Dermis microvascular lymphatic vessel endothelial cell (primary cell): ENCODE data around the gene FAM221B. TPM values are rescaled to one million over a fixed set of nuclear protein-coding genes. Genes with fewer than 3 reads are reported as not detected.

ENCODE experiments used
- DNase-seq, 2 donors: peaks; one replicate each; pipeline versions ENCODE4 v3.0.0 to v3.0.0-alpha.2; 2010; ENCODE audit warnings: low read depth in 2 of 2
- total RNA-seq: library from RNA; depleted of rRNA; stranded (reverse); fragments of >200 nt; gene quantifications from 2 replicates; pipeline ENCODE4 v1.2.1, GENCODE V29; 2014

FAM221B gene, protein sequence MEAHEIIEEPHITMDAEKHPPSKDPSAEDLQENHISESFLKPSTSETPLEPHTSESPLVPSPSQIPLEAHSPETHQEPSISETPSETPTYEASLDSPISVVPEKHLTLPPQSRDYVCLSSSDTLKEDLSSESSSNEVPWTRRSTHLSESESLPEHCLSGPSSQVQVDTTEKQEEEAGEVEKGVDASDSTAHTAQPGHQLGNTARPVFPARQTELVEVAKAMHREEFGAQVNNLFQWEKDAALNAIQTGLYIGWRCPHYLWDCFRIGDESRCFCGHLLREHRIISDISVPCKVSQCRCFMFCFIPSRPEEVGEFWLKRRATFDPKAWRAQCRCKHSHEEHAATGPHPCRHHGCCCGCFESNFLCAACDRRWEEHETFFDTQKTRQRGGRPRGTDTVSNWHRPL
- not detected in 2 replicates for total RNA-seq

DNA sequence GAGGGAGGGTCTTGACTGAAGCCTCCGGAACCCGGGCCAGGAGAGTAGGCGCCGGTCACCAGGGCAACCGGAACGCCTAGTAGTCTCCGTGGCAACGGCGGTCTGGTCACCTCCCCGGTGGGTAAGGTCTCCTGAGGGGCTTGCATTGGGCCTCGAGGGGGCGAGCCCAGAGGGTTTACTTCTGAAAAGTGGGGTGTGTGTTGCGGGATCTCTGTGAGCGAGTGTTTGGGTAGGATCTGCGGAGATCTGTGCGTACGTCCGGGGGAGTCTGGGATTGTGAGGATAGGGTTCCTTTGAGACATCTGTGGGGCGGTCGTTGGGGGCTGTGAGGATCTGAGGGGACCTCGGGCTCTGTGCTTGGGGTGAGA is at the start of gene FAM221B:
Gene FAM221B, minus strand, starts transcription at position 17 of the 368 bp plus-strand sequence. CDS start 2,571 bp downstream, outside the sequence.
- DNase-seq, result no peak

DNA sequence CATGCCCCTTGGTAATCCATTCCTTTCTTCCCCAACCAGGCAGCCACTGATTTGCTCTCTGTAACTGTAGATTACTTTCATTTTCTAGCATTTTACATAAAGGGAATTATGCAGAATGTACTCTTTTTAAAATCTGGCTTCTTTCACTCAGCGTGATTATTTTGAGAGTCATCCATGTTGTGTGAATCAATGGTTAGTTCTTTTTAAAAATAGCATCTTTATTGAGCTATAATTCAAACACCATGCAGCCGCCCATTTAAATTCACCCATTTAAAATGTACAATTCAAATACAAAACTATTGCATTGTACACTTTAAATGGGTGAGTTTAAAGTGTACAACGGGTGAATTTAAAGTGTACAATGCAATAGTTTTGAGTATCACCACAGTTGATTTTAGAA is 44.0 kb upstream of the FAM221B start:
- no peak for DNase-seq

DNA sequence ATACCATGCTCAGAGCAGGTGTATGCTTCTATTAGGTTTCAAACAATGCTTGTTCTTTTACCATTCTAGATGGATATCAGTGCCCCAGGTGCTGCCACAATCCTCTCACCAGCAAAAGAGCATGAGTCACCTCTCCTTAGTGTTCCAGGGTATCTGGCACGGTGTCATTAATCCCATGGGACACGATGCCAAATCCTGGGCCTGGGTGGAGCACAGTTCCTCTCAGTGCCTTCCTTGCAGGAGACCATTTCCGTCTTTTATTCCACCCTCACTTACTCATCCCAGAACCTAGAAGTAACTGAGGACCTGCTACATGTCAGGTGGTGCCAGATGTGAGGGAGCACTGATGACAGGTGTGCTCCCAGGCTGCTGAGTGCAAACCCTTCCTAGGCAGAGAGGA is 43.0 kb upstream of the FAM221B start:
- no peak for DNase-seq

DNA sequence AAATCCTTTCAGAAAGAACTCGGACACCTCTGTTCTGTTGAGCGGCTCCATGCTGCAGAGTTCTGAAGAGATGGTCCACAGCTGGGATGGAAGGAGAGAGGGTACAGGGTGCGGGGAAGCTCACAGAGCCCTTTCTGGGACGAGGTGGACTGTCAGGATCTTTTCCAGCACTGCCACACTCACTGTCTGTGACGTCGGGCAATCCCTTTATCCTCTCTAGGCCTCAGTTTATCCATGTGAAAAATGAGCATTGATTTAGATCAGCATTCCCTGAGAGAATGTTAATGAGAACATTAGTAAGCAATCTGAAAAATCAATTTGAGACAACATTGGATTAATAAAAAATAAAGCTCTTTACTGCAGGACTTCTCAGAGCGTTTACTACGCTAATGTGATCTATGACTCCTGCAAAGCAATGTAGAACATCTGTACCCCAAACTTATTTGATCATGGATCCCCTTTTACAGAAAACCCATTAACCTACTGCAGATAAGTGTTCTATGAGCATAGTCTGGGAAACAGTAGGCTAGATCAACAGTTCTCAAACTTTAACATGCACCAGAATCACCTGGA is 41.9 kb upstream of the FAM221B start, which contains the start of gene OR13J1:
Gene OR13J1, minus strand, starts transcription at position 51 of the 573 bp plus-strand sequence. Its CDS starts 0 bp downstream, at position 51.
- DNase-seq, result no peak

DNA sequence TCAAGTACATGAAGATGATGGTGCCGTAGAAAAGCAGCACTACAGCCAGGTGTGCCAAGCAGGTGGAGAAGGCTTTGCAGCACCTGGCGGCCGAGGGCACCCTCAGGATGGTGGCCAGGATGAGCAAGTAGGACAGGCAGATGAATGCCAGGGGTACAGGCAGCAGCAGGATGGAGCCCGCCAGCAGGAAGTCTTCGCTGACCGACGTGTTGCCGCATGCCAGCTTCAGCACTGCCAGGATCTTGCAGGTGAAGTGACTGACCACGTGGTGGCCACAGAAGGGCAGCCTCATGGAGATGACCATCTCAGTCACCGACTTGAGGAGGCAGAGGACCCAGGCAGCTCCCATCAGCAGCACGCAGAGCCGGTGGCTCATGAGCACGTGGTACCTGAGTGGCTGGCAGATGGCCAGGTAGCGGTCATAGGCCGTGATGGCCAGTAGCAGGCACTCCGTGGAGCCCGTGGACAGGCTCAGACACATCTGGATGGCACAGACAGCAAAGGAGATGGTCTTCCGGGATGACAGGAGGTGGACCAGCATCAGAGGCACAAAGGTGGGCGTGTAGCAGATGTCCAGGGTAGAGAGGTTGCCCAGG is 41.2 kb upstream of the FAM221B start:
- no peak for DNase-seq

DNA sequence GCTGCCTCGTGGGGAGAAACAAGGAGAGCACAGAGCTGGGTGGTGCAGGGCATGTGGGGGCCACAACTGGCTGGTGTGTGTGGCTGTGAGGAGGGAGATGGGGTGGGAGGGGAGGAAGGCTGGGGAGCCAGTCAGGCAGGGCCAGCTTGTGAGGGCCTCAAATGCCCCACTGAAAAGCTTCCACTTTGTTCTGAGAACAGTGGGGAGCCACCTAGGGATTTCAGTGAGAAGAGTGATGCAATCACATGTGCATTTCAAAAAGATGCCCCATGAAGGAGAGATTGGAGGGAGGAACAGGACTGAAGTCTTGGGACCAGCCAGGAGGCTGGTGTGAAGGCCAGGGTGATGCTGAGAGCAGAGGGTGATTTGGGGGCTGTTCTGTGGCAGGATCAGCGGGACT is 40.4 kb upstream of the FAM221B start:
- no peak for DNase-seq

DNA sequence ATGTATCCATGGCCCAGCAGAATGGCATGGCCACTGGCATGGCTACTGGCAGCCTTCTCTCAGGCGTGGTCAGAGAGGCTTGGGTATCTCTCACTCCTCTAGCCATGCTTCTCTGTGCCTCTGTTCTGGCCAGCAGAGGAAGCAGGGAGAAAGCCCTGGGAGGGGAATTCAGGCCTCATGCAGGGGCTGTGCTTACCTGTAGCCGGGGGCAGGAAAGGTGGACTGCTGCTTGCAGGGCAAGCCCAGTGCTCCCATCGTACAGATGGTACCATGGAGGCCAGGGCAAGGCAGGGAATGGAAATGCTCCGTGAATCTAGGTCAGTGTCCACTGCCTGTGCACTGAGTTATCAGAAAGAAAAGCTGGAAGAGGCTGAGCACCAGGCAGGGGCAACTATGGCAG is 39.0 kb upstream of the FAM221B start:
- no peak for DNase-seq

DNA sequence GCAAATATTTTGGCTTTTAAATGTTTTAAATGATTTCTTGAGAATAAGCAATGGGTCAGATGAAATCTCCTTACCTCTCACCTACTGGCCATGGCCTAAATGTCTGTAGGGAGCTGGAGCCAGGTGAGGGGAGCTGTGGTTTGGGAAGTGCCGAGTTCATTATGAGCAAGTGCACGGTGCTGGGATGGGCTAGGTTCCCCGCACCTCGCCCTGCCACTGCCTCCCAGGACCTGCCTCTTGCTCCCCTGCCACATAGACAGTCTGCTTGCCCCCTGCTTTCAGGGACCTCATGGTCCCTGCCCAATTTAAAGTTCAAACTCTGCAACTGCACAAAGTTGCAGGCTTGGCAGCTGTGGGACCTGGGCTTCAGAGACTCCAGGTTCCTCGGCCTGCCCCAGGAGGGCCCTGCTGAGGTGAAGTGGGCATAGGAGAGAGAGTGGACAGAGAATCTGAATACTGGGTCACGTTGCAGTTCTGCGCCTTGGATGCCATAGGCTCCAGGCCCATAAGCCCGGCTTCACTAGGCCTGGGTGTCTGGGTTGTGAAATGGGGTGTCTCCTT is 36.2 kb upstream of the FAM221B start:
- DNase-seq, result no peak

DNA sequence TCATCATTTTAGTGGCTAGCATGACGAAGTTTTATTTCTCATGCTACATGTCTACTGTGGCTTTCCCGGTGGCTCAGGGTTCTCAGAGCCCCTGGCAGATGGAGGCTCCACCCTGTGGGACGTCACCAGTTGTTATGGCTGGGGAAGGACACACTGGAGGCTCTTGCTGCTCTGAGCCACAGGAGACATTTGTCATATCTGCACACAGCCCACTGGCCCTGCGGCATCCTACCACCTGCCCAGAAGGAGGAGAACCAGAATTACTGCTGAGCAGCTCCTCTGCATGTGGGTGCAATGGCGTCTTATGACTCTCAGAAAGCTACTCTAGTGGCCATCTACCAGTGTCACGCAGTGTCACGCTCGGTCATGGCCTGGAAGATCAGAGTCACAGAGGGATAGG is 35.1 kb upstream of the FAM221B start:
- DNase-seq, result no peak

DNA sequence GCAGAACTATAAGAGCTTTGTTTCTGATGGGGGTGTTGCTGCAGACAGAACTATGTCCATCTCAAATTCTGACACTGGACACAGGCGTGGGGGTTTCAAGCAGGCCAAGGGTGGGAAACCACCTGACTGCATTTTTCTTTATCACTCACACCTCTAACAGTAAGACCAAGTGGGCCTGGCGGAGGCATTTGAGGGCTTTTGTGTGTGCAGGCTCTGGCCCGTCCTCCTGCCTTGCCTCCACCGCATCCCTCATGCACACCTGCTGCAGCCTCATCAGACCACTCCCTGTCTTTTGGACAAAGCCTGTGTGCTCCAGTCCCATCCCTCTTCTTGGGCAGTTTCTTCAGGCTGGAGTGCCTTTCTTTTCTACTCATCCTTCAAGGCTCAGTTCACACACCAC is 33.8 kb upstream of the FAM221B start:
- DNase-seq, result no peak

DNA sequence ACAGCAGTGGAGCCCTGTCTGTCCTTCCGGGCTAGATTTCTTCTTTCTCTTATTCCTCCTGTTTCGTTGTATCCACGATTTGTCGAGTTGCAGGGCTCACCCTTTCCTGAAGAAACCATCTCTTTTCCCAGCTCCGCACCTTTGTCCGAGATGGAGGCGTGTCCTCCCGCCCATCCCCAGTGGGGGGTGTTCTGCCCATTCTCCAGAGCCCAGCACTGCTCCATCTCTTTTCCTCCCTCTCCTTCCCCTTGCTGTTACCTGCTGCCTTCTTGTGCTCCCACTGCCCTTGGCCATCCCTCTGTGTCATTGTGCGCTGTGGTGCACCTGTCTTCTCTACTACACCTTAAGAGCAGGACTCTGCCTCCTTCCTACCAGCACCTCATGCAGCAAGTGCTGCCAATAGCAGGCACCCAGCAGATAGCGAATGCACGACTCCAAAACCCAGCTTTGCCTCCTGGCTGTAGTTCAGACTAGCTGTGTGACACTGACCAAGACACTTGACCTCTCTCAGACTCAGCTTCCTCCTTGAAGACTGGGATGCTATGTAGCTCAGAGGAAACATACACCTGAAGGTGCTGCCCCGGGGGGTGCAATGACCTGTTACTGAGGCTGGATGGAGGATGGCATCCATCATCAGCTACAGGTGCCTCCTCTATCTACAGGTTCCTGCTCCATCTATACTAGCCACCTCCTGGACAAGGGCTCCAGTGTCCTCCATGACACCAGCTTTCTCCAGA is 32.8 kb upstream of the FAM221B start:
- no peak for DNase-seq

DNA sequence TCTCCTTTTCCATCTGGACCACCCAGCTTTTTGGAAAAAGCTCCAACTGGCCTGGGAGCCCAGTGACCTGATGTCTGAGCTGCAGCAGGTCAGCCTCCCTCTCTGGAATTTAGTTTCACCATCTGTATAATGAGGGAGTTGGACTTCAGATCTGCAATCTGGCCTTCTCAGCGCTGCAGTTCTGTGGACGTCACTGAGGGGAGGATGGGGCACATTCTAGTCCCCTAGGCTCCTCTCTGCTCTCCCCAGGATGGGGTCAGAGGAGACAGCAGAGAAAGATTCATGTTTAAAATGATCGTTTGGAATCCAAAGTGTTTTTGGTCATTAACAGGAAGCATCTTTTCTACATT is 31.4 kb upstream of the FAM221B start:
- no peak for DNase-seq

DNA sequence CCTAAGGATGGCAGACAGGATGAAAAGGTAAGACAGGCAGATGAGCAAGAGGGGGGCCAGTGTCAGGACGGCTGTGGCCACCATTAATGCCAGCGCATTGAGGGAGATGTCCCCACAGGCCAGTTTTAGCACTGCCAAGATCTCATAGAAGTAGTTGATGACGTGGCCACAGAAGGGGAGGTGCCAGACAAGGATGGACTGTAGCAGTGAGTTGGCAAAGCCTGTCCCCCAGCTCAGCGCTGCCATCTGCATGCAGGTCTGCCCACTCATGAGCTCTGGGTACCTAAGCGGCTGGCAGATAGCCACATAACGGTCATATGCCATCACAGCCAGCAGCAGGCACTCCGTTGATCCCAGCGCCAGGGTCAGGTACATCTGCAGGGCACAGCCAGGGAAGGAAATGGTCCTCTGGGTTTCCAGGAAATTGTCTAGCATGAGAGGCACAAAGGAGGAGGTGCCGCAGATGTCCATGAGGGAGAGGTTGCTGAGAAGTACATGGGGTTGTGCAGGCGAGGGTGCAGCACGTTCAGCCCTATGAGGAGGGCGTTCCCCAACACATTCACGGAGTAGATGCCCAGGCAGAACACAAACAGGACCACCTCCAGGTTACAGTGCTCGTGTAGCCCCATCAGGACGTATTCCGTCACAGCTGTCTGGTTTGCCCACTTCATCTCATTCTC is 30.9 kb upstream of the FAM221B start:
- DNase-seq, result peak in 1 of 2 donors; percentile 18

DNA sequence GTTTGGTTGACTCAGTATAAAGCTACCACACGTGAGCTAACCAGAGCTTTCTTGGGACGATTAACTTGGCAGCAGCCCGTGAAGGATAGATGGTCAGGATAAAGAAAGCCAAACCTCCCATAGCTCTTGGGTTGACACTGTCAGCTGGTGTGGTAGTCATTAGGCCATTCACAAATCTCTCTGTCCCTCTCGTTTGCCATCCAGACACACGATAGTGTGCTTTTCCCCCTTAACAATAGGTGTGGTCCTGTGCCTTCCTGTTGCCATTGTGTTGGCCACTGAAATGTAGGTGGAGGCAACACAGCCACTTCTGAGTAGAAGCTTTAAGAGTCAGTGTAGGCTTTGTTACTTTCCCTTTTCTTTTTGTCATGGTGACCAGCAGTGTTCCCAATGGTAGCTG is 29.9 kb upstream of the FAM221B start:
- no peak for DNase-seq

DNA sequence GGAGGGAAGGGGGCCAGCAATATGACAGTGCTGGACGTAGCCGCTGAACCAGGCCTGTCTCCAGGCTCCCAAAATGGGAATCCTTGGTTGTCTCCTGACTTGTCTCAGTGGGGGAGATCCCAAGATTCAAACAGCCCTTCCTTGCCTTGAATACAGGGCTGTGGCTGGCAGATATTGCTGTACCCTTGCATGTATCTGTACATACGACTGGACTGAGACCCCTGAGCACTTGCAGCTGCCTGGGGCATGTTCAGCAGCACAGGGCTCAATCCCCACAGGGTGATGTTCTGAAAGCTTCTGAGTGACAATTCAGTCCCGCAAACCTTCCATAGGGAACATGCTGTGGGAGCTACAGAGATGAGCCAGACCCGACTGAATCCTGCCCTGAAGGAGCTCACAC is 28.4 kb upstream of the FAM221B start:
- DNase-seq, result no peak

DNA sequence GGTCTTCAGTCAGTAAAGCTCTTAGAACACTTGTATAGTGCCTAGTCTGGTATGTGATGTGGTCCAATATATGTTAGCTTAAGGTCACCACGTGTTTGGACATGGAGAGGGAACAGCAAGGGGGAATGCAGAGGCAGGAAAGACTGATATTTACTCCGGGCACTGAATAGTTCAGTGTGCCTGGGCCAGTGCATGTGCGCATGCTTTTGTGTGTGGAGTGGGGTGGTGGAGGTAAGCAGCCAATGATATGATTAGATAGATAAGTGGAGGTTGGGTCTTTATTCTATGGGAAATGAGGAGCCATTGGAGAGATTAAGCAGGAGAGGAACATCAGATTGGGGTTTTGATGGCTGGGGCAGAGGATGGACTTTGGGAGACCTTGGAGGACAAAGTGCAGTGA is 27.7 kb upstream of the FAM221B start:
- DNase-seq, result no peak

DNA sequence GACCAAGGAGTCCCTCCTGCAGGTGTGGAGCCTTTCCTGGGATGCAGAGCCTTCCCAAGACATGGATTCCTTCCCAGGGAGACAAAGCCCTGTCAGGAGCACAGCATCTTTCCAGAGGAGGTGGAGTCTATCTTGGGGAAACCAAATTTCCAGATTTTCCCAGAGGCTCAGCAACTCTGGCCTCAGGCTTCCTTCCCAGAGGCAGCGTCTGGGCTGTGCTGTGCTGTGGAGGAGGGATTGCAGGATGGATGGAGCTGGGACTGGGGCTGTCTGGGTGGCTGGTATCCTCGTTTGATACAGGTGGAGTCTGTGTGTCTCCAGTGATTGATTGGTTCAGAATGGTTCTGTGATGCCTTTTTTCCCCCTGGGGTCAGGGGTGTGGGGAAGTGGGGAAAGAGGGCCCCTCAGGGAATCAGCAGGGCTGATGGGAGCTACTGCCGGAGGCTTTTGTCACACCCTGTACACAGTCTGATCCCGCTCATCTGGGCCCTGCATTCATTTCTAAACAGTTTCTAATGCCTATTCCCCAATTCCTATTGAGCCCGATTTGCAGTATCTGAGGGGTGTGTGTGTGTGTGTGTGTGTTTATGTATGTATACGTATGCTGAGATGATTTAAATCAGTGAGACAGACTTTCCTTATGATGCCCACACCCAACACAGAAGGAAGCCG is 25.7 kb upstream of the FAM221B start:
- no peak for DNase-seq

DNA sequence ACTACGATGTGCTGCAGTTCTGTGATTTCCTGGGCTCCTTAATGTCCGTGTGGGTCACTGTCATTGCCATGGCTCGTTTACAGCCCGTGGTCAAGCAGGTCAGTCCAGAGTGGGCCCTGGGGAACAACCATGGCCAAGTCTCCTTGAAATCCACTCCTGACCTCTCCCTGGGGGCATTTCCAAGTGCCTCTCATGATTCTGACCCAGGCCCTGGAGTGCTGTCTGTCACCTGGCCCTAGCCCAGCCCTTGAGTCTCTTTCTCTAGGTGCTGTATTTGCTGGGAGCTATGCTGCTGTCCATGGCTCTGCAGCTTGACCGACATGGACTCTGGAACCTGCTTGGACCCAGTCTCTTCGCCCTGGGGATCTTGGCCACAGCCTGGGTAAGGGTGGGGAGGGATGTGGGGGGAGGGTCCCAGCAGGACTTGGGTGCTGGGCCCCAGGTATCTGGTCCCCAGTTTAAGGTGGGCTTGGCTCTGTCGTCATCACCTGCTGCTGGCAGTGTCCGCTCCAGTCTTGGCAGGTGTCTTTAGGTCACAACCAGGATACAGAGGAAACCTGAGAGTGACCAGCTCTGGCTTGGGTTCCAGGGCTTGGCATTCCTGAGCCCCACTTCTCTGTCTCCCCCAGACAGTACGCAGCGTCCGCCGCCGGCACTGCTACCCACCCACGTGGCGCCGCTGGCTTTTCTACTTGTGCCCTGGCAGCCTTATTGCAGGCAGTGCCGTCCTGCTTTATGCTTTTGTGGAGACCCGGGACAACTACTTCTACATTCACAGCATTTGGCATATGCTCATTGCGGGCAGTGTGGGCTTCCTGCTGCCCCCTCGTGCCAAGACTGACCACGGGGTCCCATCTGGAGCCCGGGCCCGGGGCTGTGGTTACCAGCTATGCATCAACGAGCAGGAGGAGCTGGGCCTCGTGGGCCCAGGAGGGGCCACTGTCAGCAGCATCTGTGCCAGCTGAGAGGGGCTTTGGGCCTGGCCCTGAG is 24.6 kb upstream of the FAM221B start:
- no peak for DNase-seq

DNA sequence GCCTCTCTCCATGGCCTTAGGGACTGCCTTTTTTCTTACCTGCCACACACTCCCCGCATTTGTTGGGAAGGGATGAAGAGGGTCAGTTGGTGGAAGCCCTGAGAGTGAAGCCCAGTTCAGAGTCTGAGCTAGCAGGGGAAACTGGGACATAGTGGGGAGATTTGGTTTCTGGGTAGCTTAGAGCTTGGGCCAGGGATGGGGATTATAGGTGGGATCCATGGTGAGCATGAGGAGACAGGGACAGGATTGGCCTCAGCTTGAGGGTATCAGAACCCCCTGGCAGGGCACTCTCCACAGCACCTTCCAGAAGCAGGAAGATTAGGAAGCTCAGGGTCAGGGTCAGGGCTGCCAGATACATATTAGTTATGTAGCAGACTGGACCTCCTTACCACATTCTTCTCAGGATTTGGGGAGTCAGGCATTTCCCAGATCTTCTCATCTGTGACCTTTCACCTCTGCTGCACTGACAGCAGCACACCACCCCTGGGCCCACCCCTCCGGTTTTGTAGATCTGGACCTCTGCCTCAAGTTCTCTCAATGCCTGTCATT is 23.8 kb upstream of the FAM221B start:
- no peak for DNase-seq
